Measurements from ENCODE around the gene ABHD12.

- TF ChIP-seq SPI1 (IDR thresholded peaks at IDR 0.05; ENCODE audit: low read depth, low read length): no peak
- no peak for TF ChIP-seq POLR2AphosphoS5 (IDR thresholded peaks at IDR 0.05; ENCODE audit: low read depth, low read length)
Observed at GRCh38 chr20:25364879-25365699, 25.5 kb downstream of the ABHD12 start.

Measured in GM12891 (cell line).